ENCODE measurements around the gene ATP1A4. TPM values are rescaled to one million over a fixed set of nuclear protein-coding genes. Genes with fewer than 3 reads are reported as not detected.

ATP1A4 gene
- total RNA-seq, 2 experiments from 2014 or later: not detected

DNA sequence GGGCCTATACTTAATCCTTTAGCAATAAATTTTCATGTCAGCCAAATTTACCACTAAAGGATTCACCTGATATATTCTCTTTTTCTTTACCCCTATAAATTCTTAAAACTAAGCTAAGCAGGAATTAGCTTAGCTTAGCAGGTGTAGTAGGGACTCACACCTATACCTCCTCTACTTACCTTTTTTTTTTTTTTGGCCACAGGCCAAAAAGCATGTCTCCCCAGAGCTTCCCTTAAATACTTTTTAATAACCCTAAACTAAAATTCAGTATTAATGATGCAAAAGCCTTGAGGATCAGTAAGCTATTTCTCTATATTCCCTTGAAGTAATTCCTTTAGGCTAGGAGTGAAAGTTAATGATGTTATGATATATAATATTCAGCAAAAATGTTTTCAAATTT, 77.0 kb downstream of the ATP1A4 start:
- POLR2A ChIA-PET: interaction anchor here (0.9 to 1.1 kb wide), 2 partner anchors 10 to 59 kb away, joined by 3 read pairs; no protein-coding TSS in a partner anchor
- ATAC-seq (ENCODE audit: low read depth): no peak
- no peak overlapping the region for H3K4me3 Mint-ChIP-seq
- no peaks in the 10 kb centered on the region for H3K9me3 Mint-ChIP-seq
- DNase-seq: no peak
- H3K36me3 Mint-ChIP-seq: peaks cover 31% of the 10 kb centered on the region
- H3K27me3 Mint-ChIP-seq: no peaks in the 10 kb centered on the region
- H3K27ac Mint-ChIP-seq: no peak overlapping the region
- no peaks in the 10 kb centered on the region for H3K4me1 Mint-ChIP-seq

- Mint-ChIP-seq H3K4me1 (peaks cover 2% of the 10 kb centered on the region), H3K9me3 (no peaks in the 10 kb centered on the region), H3K36me3 (peaks cover 30% of the 10 kb centered on the region), H3K27ac (no peak overlapping the region), H3K4me3 (no peak overlapping the region), H3K27me3 (no peaks in the 10 kb centered on the region)
- POLR2A ChIA-PET: no interaction called here
- DNase-seq (no peak), ATAC-seq (ENCODE audit: low read depth) (no peak)
Measured at GRCh38 chr1:160232911-160233310, 81.5 kb downstream of the ATP1A4 start.

Other genes starting within 250 kb of the ATP1A4 start
- gene TAGLN2, start 226.1 kb upstream of the ATP1A4 start, total RNA-seq: 100 to 1,000 TPM; 384 to 388 TPM
- gene IGSF9, start 206.0 kb upstream of the ATP1A4 start, total RNA-seq: not detected
- not detected for gene SLAMF9, start 197.4 kb upstream of the ATP1A4 start, total RNA-seq
- gene PIGM, start 119.6 kb upstream of the ATP1A4 start, total RNA-seq: 1 to 10 TPM; 7.2 to 7.3 TPM
- gene KCNJ10, start 81.4 kb upstream of the ATP1A4 start, total RNA-seq: not detected
- gene KCNJ9, start 70.1 kb upstream of the ATP1A4 start, total RNA-seq: not detected
- gene IGSF8, start 53.0 kb upstream of the ATP1A4 start, total RNA-seq: 10 to 100 TPM; 39.8 to 44.6 TPM
- not detected for gene ATP1A2, start 35.8 kb upstream of the ATP1A4 start, total RNA-seq
- gene CASQ1, start 39.0 kb downstream of the ATP1A4 start, total RNA-seq: not detected
- 10 to 100 TPM; 27.5 to 28.3 TPM for gene PEA15, start 53.8 kb downstream of the ATP1A4 start, total RNA-seq
- 100 to 1,000 TPM; 147 to 150 TPM for gene DCAF8, start 110.9 kb downstream of the ATP1A4 start, total RNA-seq
- gene PEX19, start 133.5 kb downstream of the ATP1A4 start, total RNA-seq: 10 to 100 TPM; 59.0 to 65.4 TPM
- 100 to 1,000 TPM; 119 to 137 TPM for gene COPA, start 191.6 kb downstream of the ATP1A4 start, total RNA-seq
- gene NCSTN, start 191.8 kb downstream of the ATP1A4 start, total RNA-seq: 10 to 100 TPM; 66.6 to 67.1 TPM
- under 1 TPM; 0.33 to 0.43 TPM for gene NHLH1, start 215.5 kb downstream of the ATP1A4 start, total RNA-seq
- gene VANGL2, start 249.0 kb downstream of the ATP1A4 start, total RNA-seq: under 1 TPM; 0.06 to 0.34 TPM